Aorta (tissue), 5 donors: ENCODE measurements around the gene ADAMTS20. TPM values are rescaled to one million over a fixed set of nuclear protein-coding genes. Genes with fewer than 3 reads are reported as not detected.

Experiments
- ATAC-seq: fragments of 200-7000 bp; cut with Tn5 transposase; one replicate; pipeline ENCODE4 v1.9.1; 2022; ENCODE audit warnings: moderate library complexity; ENCODE audit not compliant: low FRiP score
- DNase-seq, 2 donors: peaks; one replicate each; pipeline ENCODE4 v3.0.0-alpha.2; 2020
- H3K27ac ChIP-seq, 2 donors: one replicate each; pipeline ENCODE4 v1.5.1; 2013; ENCODE audit warnings: low read length in 2 of 2, mild to moderate bottlenecking in 2 of 2, moderate library complexity in 2 of 2, control low read depth in 1 of 2, inconsistent platforms in 1 of 2, low read depth in 1 of 2
- H3K27me3 ChIP-seq, 2 donors: one replicate each; pipeline ENCODE4 v1.6.1; 2013; ENCODE audit warnings: control low read depth in 1 of 2, low read length in 1 of 2, mild to moderate bottlenecking in 1 of 2, moderate library complexity in 1 of 2; ENCODE audit not compliant: insufficient read depth in 2 of 2, control insufficient read depth in 1 of 2
- H3K36me3 ChIP-seq, 2 donors: one replicate each; pipeline ENCODE4 v1.6.1; 2013; ENCODE audit warnings: control low read depth in 1 of 2, low read length in 1 of 2, mild to moderate bottlenecking in 1 of 2; ENCODE audit not compliant: insufficient read depth in 2 of 2, control insufficient read depth in 1 of 2
- H3K4me1 ChIP-seq, 2 donors: one replicate each; pipeline ENCODE4 v1.6.1; 2013; ENCODE audit warnings: low read length in 2 of 2, control low read depth in 1 of 2, mild to moderate bottlenecking in 1 of 2, moderate library complexity in 1 of 2; ENCODE audit not compliant: insufficient read depth in 2 of 2, control insufficient read depth in 1 of 2
- H3K4me3 ChIP-seq, 2 donors: one replicate each; pipeline ENCODE4 v1.5.1; 2013; ENCODE audit warnings: low read length in 2 of 2, control low read depth in 1 of 2, mild to moderate bottlenecking in 1 of 2
- H3K9me3 ChIP-seq: one replicate; pipeline ENCODE4 v1.6.1; 2013; ENCODE audit warnings: mild to moderate bottlenecking, low read length; ENCODE audit not compliant: control insufficient read depth
- WGBS, 2 donors: extraction: QIAGEN DNeasy Blood & Tissue Kit; methylation state at CpG; one replicate each; pipeline ENCODE4 v1.1.7; 2013; 5-methylcytosine and 5-hydroxymethylcytosine counted together
- intact Hi-C, 2 donors: fragments of 100-400 bp; cut with DNase I; formaldehyde crosslinking; loops; one replicate each; pipeline versions ENCODE4 v1.14.2 to v1.15.0; 2022
- polyA plus RNA-seq, 2 donors: library from polyadenylated mRNA; stranded (reverse); fragments of 200-250 nt; gene quantifications; one replicate each; pipeline ENCODE4 v1.2.3, GENCODE V29; 2013
- total RNA-seq, 2 donors: library from RNA; stranded (reverse); fragmentation: NEBNext Ultra II Directional; extraction: Animal tissue kit (Norgen Biotek cat#: 25700); gene quantifications; one replicate each; pipeline ENCODE4 v1.2.1, GENCODE V29; 2021
- donor health status: healthy with polysubstance abuse.
- donor health status: Bipolar disorder and iron deficiency.
- donor health status: DM: no; HTN: no; CAD: no.
- donor health status: DM: no; HTN: no; CAD: no.
- donor health status: DM: yes; HTN: yes; CAD: no.

The ADAMTS20 gene
- total and polyA plus RNA-seq, 4 donors, result not detected

DNA sequence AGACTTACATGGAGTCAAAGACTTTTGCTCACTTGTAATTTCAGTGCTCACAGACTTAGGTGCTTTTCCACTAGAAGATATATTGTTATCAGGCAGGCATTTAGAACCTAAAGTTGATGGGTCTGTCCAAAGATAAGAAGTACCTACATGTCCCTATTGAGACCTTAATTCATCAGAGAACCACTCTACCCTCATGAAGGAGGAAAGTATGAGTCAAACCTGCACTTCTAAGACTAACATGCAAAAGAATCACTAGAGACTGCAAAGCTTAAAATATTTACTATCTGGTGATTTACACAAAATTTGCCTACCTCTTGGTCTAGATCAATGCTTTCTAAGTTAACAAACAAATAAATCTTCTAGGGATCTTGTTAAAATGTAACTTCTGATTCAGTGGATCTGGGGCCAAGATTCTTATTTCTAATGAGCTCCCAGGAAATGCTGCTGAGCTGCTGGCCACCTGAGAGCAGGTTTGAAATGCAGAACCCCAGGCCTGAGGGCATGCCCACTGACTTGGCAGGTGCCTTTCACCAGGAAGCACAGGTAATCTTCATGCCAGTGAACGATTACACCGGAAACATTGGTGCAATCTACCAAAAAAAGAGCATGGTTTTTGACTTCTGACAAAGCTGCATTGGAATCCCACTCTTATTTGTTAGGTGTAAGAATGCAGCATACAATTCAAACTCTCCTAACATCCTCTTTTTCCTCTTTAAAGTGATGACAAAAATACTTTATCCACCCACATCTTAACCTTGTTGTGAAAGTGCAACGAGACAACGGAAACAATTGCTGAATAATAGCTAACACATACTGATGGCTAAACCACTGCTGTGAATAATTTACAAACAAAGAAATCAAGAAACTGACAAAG lies 214.2 kb downstream of the ADAMTS20 start:
- Histone ChIP-seq H3K36me3 (no peaks in the 10 kb centered on the region), H3K9me3 (no peaks in the 10 kb centered on the region), H3K27ac (no peak overlapping the region), H3K4me1 (no peaks in the 10 kb centered on the region), H3K27me3 (no peaks in the 10 kb centered on the region), H3K4me3 (no peak overlapping the region)
- ATAC-seq (no peak), DNase-seq (no peak)
- WGBS, 2 donors, result 79 to 80% methylated on average over 4 of the region's 4 CpGs
- intact Hi-C loops, result loop anchor here in 1 of 2 donors (5.0 kb wide), 1 partner anchor 856 kb away; no protein-coding TSS in a partner anchor

DNA sequence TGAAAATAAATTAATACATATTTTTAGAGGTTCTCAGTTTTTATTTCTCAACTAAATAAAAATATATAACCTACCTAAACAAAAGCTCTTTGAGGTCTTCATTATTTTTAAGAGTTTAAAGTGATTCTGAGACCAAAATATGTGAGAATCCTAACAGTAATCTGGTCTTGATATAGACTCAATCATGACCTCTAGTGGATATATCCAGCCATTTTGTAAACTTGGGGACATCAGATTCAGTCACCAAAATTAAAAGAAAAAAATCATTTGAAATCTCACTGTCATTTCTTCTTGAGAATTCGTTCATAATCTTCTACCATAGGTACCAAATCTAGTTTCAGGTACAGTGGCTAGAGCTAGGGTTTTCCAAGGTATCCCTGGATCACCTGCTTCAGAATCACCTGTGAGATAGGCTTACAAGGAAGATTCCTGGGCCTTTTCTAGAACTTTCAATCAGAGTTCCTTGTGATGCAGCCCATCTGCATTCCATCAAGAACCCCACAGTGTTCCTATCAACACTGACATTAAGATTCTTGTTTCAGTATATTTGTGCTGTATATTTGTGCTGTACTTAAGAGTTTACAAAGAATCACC lies 214.9 kb downstream of the ADAMTS20 start:
- Histone ChIP-seq H3K4me3 (no peak overlapping the region), H3K4me1 (no peaks in the 10 kb centered on the region), H3K27ac (no peak overlapping the region), H3K9me3 (no peaks in the 10 kb centered on the region), H3K27me3 (no peaks in the 10 kb centered on the region), H3K36me3 (no peaks in the 10 kb centered on the region)
- ATAC-seq, result no peak
- no peak for DNase-seq
- intact Hi-C loops, result loop anchor here in 1 of 2 donors (5.0 kb wide), 1 partner anchor 855 kb away; no protein-coding TSS in a partner anchor
- 25 to 27% methylated on average over 1 of the region's 1 CpG for WGBS, 2 donors

DNA sequence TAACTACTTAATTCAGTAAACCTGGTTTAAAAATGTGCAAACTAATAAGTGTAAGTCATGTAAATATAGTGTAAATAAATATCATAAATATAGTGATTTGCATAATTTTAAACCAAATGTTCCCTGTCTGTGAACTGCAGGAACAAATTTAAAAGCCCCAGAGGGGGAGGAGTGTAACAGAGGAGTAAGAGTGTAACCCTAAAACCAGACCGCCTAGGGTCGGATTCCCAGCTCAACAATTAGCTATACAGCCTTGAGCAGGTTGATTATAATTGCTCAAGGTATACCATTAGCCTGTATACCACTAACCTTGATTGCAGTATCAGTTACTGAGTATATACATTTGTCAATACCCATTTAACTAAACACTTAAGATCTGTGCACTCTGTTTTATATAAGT lies 218.4 kb downstream of the ADAMTS20 start:
- 90% methylated on average over 2 of the region's 2 CpGs for WGBS, 2 donors
- no peaks in the 10 kb centered on the region for H3K36me3 ChIP-seq
- ATAC-seq, result no peak
- no peak overlapping the region for H3K27ac ChIP-seq
- intact Hi-C loops, result no loop called here
- H3K4me3 ChIP-seq, result no peak overlapping the region
- no peak for DNase-seq
- H3K4me1 ChIP-seq, result no peaks in the 10 kb centered on the region
- no peaks in the 10 kb centered on the region for H3K27me3 ChIP-seq
- no peaks in the 10 kb centered on the region for H3K9me3 ChIP-seq

DNA sequence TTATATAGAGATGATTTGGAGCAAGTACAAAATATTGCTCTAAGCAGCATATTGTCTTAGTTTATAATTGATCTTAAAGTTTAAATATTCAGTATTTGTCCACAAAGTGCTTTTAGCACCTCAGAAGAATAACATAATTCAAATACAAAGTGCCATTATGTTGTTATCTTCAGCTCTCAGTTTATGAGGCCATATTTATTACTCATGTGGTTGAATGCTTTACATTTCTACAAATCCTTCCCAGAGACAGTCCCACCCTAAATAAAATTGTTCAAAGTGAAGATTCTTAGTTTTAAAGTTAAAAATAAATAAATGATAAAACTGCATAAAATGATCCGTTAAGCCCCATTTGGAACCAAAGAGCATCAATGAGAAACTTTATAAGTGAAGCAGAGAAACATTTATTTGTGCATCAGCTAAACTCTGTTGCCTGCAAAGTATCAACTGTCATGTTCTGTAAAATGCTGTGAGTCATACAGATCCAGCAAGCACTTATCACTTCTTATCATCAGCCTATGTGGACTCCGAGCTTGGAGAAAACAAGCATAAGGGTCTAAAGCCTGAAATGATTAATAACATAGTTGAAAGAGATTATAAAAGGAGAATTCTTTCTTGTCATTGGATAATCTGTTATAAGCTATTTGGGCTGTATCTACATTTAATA lies 218.9 kb downstream of the ADAMTS20 start:
- no peak overlapping the region for H3K4me3 ChIP-seq
- no peak overlapping the region for H3K27ac ChIP-seq
- no peak for DNase-seq
- 47 to 61% methylated on average over 2 of the region's 2 CpGs for WGBS, 2 donors
- ATAC-seq, result no peak
- intact Hi-C loops, result no loop called here
- H3K36me3 ChIP-seq, result no peaks in the 10 kb centered on the region
- H3K27me3 ChIP-seq, result no peaks in the 10 kb centered on the region
- H3K9me3 ChIP-seq, result no peaks in the 10 kb centered on the region
- H3K4me1 ChIP-seq, result no peaks in the 10 kb centered on the region

DNA sequence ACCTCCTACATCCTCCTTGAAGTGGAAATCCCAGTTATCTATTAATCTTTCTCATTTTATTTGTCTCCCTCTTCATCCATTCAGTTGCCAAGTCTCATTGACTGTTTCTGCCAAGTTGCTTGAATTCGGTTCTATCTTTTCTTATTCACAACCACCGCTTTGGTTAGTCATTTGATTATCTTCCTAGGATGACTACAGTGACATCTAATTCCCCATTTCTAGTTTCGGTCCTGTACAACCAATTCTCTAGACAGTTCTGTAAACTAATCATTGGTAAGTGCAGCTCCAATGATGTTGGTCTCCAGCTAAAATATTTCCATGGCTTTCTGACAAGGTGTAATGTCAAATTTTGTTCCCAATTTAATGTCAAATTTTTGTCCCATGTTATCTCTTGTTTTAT lies 220.1 kb downstream of the ADAMTS20 start:
- no peaks in the 10 kb centered on the region for H3K36me3 ChIP-seq
- no peak for DNase-seq
- H3K27me3 ChIP-seq, result no peaks in the 10 kb centered on the region
- WGBS, 2 donors, result 84 to 86% methylated on average over 3 of the region's 3 CpGs
- no peak overlapping the region for H3K4me3 ChIP-seq
- intact Hi-C loops, result no loop called here
- H3K9me3 ChIP-seq, result no peaks in the 10 kb centered on the region
- ATAC-seq, result no peak
- H3K4me1 ChIP-seq, result no peaks in the 10 kb centered on the region
- H3K27ac ChIP-seq, result no peak overlapping the region

DNA sequence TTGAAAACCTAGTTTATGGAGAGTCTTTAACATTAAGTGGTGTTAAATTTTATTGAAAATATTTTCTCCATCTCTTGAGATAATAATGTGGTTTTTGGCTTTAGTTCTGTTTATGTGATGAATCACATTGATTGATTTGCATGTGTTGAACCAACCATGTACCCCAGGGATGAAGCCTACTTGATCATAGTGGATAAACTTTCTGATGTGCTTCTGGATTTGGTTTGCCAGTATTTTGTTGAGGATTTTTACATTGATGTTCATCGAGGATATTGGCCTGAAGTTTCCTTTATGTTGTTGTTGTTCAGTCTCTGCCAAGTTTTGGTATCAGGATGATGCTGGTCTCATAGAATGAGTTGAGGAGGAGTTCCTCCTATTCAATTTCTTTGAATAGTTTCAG lies 222.6 kb downstream of the ADAMTS20 start:
- 12 to 16% methylated on average over 1 of the region's 1 CpG for WGBS, 2 donors
- DNase-seq (no peak), ATAC-seq (no peak)
- no peak overlapping the region for H3K4me3 ChIP-seq
- H3K27ac ChIP-seq, result no peak overlapping the region
- H3K9me3 ChIP-seq, result no peaks in the 10 kb centered on the region
- H3K27me3 ChIP-seq, result no peaks in the 10 kb centered on the region
- no peaks in the 10 kb centered on the region for H3K4me1 ChIP-seq
- no peaks in the 10 kb centered on the region for H3K36me3 ChIP-seq
- intact Hi-C loops, result no loop called here

DNA sequence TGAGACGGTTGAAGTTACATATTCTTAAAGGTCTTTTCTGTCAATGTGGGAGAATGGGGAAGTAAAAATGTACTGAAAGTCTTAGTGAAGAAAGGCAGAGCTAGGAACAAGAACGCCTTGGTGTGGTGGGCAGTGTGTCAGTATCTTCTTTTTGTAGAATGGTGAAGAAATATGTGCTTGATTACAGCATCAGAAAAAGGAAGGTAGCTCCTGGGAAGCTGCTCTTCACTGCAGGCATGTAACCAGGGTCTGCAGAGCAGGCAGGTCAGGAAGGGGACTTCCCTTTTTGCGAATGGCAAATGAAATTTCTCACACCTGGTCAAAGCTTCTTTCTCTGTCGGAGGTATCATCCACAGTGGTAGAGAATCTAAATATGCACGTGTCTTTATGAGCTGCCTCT lies 226.2 kb downstream of the ADAMTS20 start:
- DNase-seq, result no peak
- 94% methylated on average over 5 of the region's 5 CpGs for WGBS, 2 donors
- intact Hi-C loops, result no loop called here
- no peak for ATAC-seq
- no peak overlapping the region for H3K27ac ChIP-seq
- no peaks in the 10 kb centered on the region for H3K9me3 ChIP-seq
- no peak overlapping the region for H3K4me3 ChIP-seq
- H3K4me1 ChIP-seq, result no peaks in the 10 kb centered on the region
- no peaks in the 10 kb centered on the region for H3K27me3 ChIP-seq
- H3K36me3 ChIP-seq, result no peaks in the 10 kb centered on the region

DNA sequence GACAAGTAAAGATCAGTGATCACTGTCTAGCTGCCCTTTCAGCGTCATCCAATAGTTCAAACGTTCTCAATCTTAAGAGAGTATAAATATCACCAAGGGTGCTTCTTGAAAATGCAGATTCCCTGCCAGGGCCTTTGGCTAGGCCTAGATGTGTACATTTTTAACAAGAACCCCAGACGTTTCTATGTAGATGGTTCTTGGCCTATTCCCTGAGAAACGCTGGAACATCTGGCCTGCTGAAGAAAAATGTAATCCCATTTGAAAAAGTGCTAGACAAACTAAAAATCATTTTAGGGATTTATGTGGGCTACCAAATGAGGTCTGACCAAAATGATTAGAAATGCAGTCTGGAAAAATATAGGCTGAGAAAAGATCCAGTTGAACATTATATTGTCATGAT lies 231.7 kb downstream of the ADAMTS20 start:
- ATAC-seq (no peak), DNase-seq (no peak)
- Histone ChIP-seq H3K4me3 (no peak overlapping the region), H3K27ac (no peak overlapping the region), H3K27me3 (no peaks in the 10 kb centered on the region), H3K36me3 (no peaks in the 10 kb centered on the region), H3K4me1 (no peaks in the 10 kb centered on the region), H3K9me3 (no peaks in the 10 kb centered on the region)
- intact Hi-C loops, result no loop called here
- WGBS, 2 donors, result 28 to 39% methylated on average over 4 of the region's 4 CpGs
